HEK293T (cell line): Measurements from ENCODE around the gene MRPL2.

Experiments
- ARNT ChIP-seq: fragments of 450-650 bp; IDR thresholded peaks from 2 replicates; pipeline ENCODE4 v1.6.1; 2017; ENCODE audit warnings: mild to moderate bottlenecking
- BHLHE40 ChIP-seq: fragments of 450-650 bp; IDR thresholded peaks from 2 replicates; pipeline ENCODE4 v1.6.1; 2016; ENCODE audit warnings: mild to moderate bottlenecking, moderate library complexity, borderline replicate concordance
- ELF4 ChIP-seq: fragments of 450-650 bp; IDR thresholded peaks from 2 replicates; pipeline ENCODE4 v1.6.1; 2017; ENCODE audit warnings: antibody characterized with exemption
- FOXA1 ChIP-seq: fragments of 450-650 bp; IDR thresholded peaks from 2 replicates; pipeline ENCODE4 v1.6.1; 2016; ENCODE audit warnings: mild to moderate bottlenecking
- FOXK2 ChIP-seq: fragments of 450-650 bp; IDR thresholded peaks from 2 replicates; pipeline ENCODE4 v1.6.1; 2016; ENCODE audit warnings: mild to moderate bottlenecking
- FOXM1 ChIP-seq: fragments of 450-650 bp; IDR thresholded peaks from 2 replicates; pipeline ENCODE4 v1.6.1; 2017; ENCODE audit warnings: mild to moderate bottlenecking, borderline replicate concordance
- NFRKB ChIP-seq: fragments of 450-650 bp; IDR thresholded peaks from 2 replicates; pipeline ENCODE4 v1.6.1; 2016; ENCODE audit warnings: mild to moderate bottlenecking, moderate library complexity
- SP1 ChIP-seq: fragments of 450-650 bp; IDR thresholded peaks from 2 replicates; pipeline ENCODE4 v1.6.1; 2017
- SUZ12 ChIP-seq: fragments of 450-650 bp; IDR thresholded peaks from 2 replicates; pipeline ENCODE4 v1.6.1; 2016; ENCODE audit warnings: mild to moderate bottlenecking
- TARDBP ChIP-seq: fragments of 450-650 bp; IDR thresholded peaks from 2 replicates; pipeline ENCODE4 v1.6.1; 2016
- ZNF384 ChIP-seq: fragments of 450-650 bp; IDR thresholded peaks from 2 replicates; pipeline ENCODE4 v1.6.1; 2016

DNA sequence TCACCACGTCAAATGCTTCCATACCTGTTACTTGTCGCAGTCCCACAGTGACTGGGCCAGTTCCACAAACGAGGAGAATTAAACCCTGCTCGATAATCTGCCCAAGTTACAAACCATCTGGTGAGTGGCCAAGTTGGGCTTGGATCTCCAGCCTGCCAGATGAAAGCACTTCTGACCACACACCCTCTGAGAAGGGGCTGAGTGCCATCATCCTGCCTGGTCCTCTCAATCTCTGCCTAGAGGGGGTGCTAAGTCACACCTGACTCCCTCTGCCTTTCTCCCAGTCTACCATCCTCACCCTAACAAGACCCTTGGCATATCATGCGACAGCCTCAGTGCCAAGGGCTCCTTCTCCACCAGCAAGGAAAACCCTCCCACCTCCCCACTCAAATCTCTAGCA lies 22.0 kb downstream of the MRPL2 start:
- TF ChIP-seq FOXK2 (no peak), TARDBP (no peak), SP1 (no peak), SUZ12 (no peak), ELF4 (no peak), ZNF384 (no peak), BHLHE40 (no peak), FOXM1 (no peak), ARNT (no peak), NFRKB (no peak), FOXA1 (no peak)
